ENCODE measurements around the gene CCDC57. TPM values are rescaled to one million over a fixed set of nuclear protein-coding genes. Genes with fewer than 3 reads are reported as not detected.

Gene CCDC57
- total and polyA plus RNA-seq, 2 of the 4 experiments (the other 2 are of a cell fraction), result 7.3 to 31.3 TPM

DNA sequence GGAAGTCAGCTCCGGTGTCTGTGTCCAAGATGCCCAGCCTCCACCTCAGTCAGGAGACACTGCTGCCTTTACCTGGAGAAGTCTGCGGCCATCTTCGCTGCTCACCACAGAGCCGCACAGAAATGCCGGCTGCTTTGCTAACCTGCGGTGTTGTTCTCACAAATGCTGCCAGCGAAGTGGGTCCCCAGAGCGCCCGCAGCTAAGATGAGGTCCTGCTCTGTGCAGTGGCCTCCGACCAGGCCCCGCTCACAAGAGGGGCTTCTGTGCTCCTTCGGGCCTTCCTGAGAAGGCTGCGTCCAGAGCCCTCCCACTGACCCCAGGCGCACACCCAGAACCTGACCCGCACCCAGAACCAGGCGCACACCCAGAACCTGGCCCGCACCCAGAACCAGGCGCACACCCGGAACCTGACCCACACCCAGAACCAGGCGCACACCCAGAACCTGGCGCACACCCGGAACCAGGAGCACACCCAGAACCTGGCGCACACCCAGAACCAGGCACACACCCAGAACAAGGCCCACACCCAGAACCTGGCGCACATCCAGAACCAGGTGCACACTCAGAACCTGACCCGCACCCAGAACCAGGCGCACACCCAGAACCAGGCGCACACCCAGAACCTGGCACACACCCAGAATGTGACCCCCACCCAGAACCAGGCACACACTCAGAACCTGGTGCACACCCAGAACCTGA is 63.1 kb downstream of the CCDC57 start:
- H3K9ac ChIP-seq (ENCODE audit: low read depth, low read length), result no peak overlapping the region
- no peak overlapping the region for H3K18ac ChIP-seq (ENCODE audit: low read depth, low read length)
- H3K4ac ChIP-seq (ENCODE audit: low read depth, low read length), result no peak overlapping the region
- BruUV-seq (replicated peaks), result no TSS peak
- H2BK20ac ChIP-seq (ENCODE audit: low read depth, low read length), result no peak overlapping the region
- dilution Hi-C loops (cut with HindIII; ENCODE audit: low sequenced_read_pairs, unreplicated experiment) (no loop called here), intact Hi-C loops (cut with micrococcal nuclease) (loop anchor here (10.0 kb wide), 1 partner anchor 185 kb away; the partner anchor contains the start of gene NOTUM), in situ Hi-C loops (cut with MboI; ENCODE audit: low sequenced_read_pairs) (no loop called here)
- H3K56ac ChIP-seq (ENCODE audit: extremely low read depth, insufficient read depth, low read length), result no peak overlapping the region
- H3K4me2 ChIP-seq (ENCODE audit: low read depth, low read length), result no peak overlapping the region
- no peaks in the 10 kb centered on the region for H3K4me1 ChIP-seq (ENCODE audit: control insufficient read depth, insufficient read depth, low read length)
- H4K20me1 ChIP-seq (ENCODE audit: insufficient read depth, low read length), result no peaks in the 10 kb centered on the region; the same call in 1 of the 2 replicates
- no peak overlapping the region for H3K14ac ChIP-seq (replicated peaks; ENCODE audit: low read depth, low read length)
- H4K5ac ChIP-seq (ENCODE audit: low read depth, low read length), result no peak overlapping the region
- no peak overlapping the region for H3K23ac ChIP-seq (ENCODE audit: low read depth, low read length)
- H2BK5ac ChIP-seq (ENCODE audit: low read depth, low read length, poor library complexity, severe bottlenecking), result no peak overlapping the region
- H3K4me3 ChIP-seq (ENCODE audit: insufficient read depth, low read depth, low read length), result no peak overlapping the region
- H3K36me3 ChIP-seq (ENCODE audit: control insufficient read depth, insufficient read depth, low read length), result peaks cover 5% of the 10 kb centered on the region; the same call in 1 of the 2 replicates
- H2AK5ac ChIP-seq (ENCODE audit: low read depth, low read length), result no peak overlapping the region
- H3K9me1 ChIP-seq (ENCODE audit: insufficient read depth, low read length), result peaks cover 4% of the 10 kb centered on the region; the same call in 1 of the 2 replicates
- no peak for ATAC-seq (ENCODE audit: low read depth)
- H3K27me3 ChIP-seq (ENCODE audit: control insufficient read depth, insufficient read depth, low read length), result no peaks in the 10 kb centered on the region
- POLR2A ChIA-PET (ENCODE audit: unreplicated experiment), result no interaction called here
- 90% methylated on average over 11 of the region's 27 CpGs; no CpG with 5 or more reads in 1 of the 2 experiments for WGBS, 2 experiments (ENCODE audit: extremely low coverage in 2 of 2, insufficient read length in 1 of 2)
- no peak overlapping the region for H2BK120ac ChIP-seq (ENCODE audit: low read depth, low read length)
- no peaks in the 10 kb centered on the region for H3K9me3 ChIP-seq (ENCODE audit: control insufficient read depth, insufficient read depth, low read length)
- no peak overlapping the region for H4K8ac ChIP-seq (ENCODE audit: low read depth in 2 of 2, low read length in 2 of 2)
- no peak overlapping the region for H2BK15ac ChIP-seq (ENCODE audit: low read depth, low read length)
- no peak for DNase-seq
- no peak overlapping the region for H2AK9ac ChIP-seq (replicated peaks; ENCODE audit: low read depth, low read length, poor library complexity)
- CTCF ChIA-PET, result no interaction called here
- H3K27ac ChIP-seq (ENCODE audit: insufficient read depth, low read length), result no peak overlapping the region
- peaks cover 0 to 5% of the 10 kb centered on the region in 2 experiments; a peak in 1 of 4 replicates for H3K79me1 ChIP-seq (ENCODE audit: low read depth in 1 of 2, low read length in 2 of 2)
- H4K91ac ChIP-seq (ENCODE audit: insufficient read depth, low read depth, low read length), result no peak overlapping the region
- TF ChIP-seq NFE2L2 (IDR thresholded peaks at IDR 0.05; ENCODE audit: low read depth, low read length), result no peak
- no peak for TF ChIP-seq RFX5 (IDR thresholded peaks at IDR 0.05; ENCODE audit: low read depth, low read length)
- TF ChIP-seq, protein P1, sequence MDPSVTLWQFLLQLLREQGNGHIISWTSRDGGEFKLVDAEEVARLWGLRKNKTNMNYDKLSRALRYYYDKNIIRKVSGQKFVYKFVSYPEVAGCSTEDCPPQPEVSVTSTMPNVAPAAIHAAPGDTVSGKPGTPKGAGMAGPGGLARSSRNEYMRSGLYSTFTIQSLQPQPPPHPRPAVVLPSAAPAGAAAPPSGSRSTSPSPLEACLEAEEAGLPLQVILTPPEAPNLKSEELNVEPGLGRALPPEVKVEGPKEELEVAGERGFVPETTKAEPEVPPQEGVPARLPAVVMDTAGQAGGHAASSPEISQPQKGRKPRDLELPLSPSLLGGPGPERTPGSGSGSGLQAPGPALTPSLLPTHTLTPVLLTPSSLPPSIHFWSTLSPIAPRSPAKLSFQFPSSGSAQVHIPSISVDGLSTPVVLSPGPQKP (IDR thresholded peaks at IDR 0.05; ENCODE audit: borderline replicate concordance, low read depth, low read length), result no peak
- no peak for TF ChIP-seq SMC3 (IDR thresholded peaks at IDR 0.05; ENCODE audit: low read depth, low read length)
- TF ChIP-seq CEBPB (IDR thresholded peaks at IDR 0.05; ENCODE audit: low read depth, low read length), result no peak
- no peak for TF ChIP-seq POLR2A (IDR thresholded peaks at IDR 0.05; ENCODE audit: low read depth, low read length)
- no peak for TF ChIP-seq FOS (IDR thresholded peaks at IDR 0.05; ENCODE audit: low read depth, low read length)
- TF ChIP-seq MAZ (IDR thresholded peaks at IDR 0.05; ENCODE audit: borderline replicate concordance, low read depth, low read length), result no peak
- TF ChIP-seq MAFK (IDR thresholded peaks at IDR 0.05; ENCODE audit: low read depth, low read length), result no peak
- H2AFZ ChIP-seq (replicated peaks; ENCODE audit: low read length, poor library complexity), result no peak overlapping the region

All from IMR-90 (cell line).